Neural progenitor cell (in vitro differentiated cells): ENCODE measurements around the gene INCA1.

Experiments used
- CTCF ChIP-seq: fragments of 200-600 bp; sonication (generic); IDR thresholded peaks from 2 replicates; pipeline ENCODE4 v1.5.1; 2017; ENCODE audit warnings: antibody characterized with exemption, mild to moderate bottlenecking
- EZH2 ChIP-seq: fragments of 200-600 bp; sonication (generic); IDR thresholded peaks from 2 replicates; pipeline ENCODE4 v1.6.1; 2017; ENCODE audit warnings: antibody characterized with exemption, mild to moderate bottlenecking, moderate library complexity
- EZH2phosphoT487 ChIP-seq: fragments of 200-600 bp; sonication (generic); IDR thresholded peaks from 2 replicates; pipeline ENCODE4 v1.6.1; 2017; ENCODE audit warnings: antibody characterized with exemption

- TF ChIP-seq EZH2 (no peak), CTCF (no peak), EZH2phosphoT487 (no peak)
Measured at GRCh38 chr17:5032865-5033264, 35.5 kb upstream of the INCA1 start.
